Right renal cortex interstitium (tissue), 3 donors: Measurements from ENCODE around the gene DGKI. TPM values are rescaled to one million over a fixed set of nuclear protein-coding genes. Genes with fewer than 3 reads are reported as not detected.
A peak's percentile ranks its signal among the peaks of the same experiment; 100 is the strongest.
"Not testable (repeated sequence)": the region's sequence is repeated elsewhere in the genome, so short reads cannot be mapped to it uniquely, and the experiment has no call there.

ENCODE experiments used
- DNase-seq, 3 donors: peaks; one replicate each; pipeline ENCODE4 v3.0.0-alpha.2; 2013; ENCODE audit warnings: low read depth in 3 of 3, low spot score in 2 of 3
- polyA plus RNA-seq, 3 donors: library from polyadenylated mRNA; unstranded; fragments of 120-200 nt; gene quantifications; one replicate each; pipeline ENCODE4 v1.2.1, GENCODE V29; 2013; ENCODE audit not compliant: insufficient read length in 3 of 3

DGKI gene
- polyA plus RNA-seq, 3 donors: 1.4 to 1.9 (median 1.8) TPM

- DNase-seq: no peak
Measured at GRCh38 chr7:137836541-137836940, 10.2 kb downstream of the DGKI start.

DNA sequence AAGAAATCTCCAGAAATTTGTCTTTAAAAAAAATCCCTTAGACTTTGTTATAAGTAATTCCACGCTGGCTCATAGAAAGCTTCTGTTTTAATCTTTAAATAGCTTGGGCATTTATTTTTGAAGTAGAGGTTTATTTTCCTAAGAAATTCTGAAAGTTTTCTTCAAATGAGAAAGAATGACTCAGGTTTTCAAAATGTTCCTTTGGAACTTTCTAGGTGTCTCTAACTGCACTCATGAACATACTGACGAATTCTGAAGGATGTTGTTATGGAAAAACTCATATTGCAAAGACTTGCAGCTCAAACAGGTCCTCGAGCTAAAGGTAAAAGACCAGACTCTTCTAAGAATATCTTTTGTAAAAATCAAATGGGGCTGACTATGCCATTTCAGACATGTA is 10.7 kb downstream of the DGKI start:
- DNase-seq: no peak

GRCh38 chr7:137835486-137836112 is 11.2 kb downstream of the DGKI start:
- no peak for DNase-seq

DNA sequence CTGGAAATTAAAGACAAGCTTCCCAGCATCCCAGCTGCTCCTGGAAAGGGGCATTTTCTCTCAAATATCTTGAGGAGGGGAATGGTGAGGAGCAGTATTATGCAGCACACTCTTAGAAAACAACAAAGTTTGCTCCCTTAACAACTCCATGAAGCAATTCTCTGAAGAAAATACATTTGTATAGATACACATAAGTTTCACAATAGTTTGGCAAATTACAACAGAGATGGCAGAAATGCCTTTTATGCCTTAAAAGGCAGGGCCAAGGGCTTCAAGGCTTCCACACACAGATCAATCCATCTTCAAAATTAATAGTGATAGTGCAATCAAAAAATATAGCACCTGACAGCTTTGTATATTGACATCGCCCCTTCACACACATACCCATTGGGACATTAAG is 12.2 kb downstream of the DGKI start:
- DNase-seq: no peak

DNA sequence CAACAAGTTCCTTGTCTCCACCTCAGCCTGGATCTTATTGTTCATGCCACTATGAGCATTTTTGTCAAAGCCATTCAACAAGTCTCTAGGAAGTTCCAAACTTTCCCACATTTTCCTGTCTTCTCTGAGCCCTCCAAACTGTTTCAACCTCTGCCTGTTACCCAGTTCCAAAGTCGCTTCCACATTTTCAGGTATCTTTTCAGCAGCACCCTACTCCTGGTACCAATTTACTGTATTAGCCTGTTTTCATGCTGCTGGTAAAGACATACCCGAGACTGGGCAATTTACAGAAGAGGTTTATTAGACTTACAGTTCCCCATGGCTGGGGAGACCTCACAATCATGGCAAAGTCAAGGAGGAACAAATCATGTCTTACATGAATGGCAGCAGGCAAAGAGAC is 13.8 kb downstream of the DGKI start:
- not testable (repeated sequence) for DNase-seq

DNA sequence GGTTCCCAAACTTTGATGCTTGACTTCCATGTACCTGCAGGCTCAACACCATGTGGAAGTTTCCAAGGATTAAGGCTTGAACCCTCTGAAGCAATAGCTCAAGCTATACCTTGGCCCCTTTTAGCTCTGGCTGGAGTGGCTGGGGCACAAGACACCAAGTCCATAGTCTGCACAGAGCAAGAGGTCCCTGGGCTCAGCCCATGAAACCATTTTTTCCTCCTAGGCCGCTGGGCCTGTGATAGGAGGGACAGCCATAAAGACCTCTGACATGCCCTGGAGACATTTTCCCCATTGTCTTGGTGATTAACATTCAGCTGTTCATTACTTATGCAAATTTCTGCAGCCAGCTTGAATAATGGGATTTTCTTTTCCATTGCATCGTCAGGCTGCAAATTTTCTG is 14.4 kb downstream of the DGKI start:
- DNase-seq: no peak

GRCh38 chr7:137831555-137831954 is 15.2 kb downstream of the DGKI start:
- not testable (repeated sequence) for DNase-seq

DNA sequence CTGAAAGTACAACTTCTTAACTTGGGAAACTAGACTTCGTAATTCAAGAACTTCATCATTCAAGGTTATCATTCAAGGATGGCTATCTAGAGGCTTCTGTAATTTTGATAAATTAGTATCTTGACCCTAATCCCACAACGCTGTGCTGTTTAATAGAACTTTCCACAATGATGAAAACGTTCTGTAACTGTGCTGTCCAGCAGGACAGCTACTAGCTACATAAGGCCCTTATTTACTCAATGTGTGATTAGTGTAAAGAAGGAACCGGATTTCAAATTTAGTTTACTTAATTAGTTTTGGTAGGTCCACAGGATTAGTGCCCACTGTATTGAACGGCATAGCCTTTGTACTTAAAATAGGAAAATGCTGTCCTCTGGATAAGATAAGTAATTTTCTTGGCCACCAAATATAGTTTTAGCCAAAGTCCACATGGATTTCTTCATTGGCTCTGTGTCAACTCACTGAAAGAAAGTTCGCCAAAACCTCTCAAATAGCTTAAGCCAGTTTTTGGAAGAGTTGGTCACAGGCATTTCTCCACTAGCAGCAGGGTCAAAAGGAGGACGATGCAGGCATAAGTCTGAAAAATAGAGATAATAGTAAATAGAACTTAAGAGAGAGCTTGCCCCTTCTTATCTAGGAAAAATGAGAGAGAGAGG is 17.3 kb downstream of the DGKI start:
- no peak for DNase-seq

DNA sequence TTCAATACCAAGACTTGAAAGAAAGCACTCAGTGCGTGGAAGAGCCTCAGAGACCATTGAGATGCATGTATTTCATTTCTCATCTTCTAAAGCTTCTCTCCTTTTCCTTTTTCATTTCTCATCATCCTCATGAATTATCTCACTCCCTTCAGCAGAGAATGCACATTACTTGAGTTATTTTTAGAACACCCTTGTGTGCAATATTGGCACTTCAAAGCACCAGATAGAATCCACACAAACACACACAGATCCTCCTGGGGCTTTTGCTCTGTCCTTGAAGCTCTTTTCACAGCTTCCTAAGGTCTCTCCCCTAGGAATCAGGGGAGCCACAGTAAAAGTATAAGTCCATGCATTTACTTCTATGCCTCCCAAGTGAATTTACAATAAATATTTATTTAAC is 18.3 kb downstream of the DGKI start:
- DNase-seq: no peak

DNA sequence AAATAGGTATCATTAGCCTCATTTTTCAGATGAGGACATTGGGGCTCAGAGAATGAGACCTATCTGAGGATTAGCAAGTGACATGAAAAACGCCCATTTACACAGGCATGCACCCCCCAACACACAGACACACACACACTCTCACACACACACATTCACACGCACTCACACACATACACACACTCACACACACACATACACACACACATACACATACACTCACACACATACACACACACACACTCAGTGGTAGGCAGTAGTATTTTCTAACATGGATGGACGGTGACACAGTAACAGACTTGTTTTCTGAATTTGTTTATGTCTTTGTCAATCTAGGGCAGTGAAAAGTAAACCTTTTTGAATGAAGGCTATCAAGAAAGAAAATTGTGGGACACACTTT is 21.3 kb downstream of the DGKI start:
- no peak for DNase-seq

GRCh38 chr7:137820677-137821420 is 25.9 kb downstream of the DGKI start:
- DNase-seq: peak in 1 of 3 donors; percentile 16

- DNase-seq: no peak
Measured at GRCh38 chr7:137820156-137820555, 26.6 kb downstream of the DGKI start.

DNA sequence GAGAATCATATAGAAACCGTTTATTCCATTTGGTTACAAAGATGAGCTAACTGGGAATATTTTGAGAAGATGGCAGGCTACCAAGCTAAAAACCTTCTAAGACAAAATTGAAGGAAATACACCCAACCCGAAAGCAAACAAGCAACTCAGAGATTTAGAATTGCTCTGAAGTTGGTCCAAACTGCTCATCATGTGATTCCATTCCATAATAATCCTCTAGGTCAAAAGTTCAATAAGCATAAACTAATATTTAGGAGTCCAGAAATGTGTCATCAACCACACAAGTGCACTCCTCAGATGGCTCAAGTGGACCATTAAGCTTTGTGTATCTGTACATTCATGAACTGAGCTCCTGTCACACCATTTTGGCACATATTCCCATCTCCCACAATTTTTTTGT is 28.7 kb downstream of the DGKI start:
- DNase-seq: no peak

- no peak for DNase-seq
Measured at GRCh38 chr7:137816696-137817320, 30.0 kb downstream of the DGKI start.

GRCh38 chr7:137813541-137813940 is 33.2 kb downstream of the DGKI start:
- no peak for DNase-seq

- no peak for DNase-seq
Measured at GRCh38 chr7:137810248-137810647, 36.5 kb downstream of the DGKI start.

DNA sequence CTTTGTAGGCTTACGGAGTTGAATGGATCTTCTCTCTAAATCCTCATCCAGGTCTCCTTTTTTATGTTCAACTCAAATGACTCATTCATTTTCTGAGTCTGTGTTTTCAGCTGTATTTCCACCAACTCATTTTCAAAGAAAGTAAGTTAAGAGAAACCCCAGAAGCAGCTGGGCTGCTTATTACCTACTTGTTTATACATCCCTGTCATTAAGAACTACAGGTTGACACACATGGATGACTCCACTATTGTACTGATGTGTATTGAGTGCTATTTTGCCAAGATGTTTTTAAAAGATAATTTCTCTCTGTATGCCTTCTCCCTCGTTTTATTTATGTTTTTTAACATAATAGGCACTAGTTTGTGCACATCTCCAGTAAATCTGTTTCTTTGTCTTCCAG is 41.9 kb downstream of the DGKI start:
- DNase-seq: no peak

DNA sequence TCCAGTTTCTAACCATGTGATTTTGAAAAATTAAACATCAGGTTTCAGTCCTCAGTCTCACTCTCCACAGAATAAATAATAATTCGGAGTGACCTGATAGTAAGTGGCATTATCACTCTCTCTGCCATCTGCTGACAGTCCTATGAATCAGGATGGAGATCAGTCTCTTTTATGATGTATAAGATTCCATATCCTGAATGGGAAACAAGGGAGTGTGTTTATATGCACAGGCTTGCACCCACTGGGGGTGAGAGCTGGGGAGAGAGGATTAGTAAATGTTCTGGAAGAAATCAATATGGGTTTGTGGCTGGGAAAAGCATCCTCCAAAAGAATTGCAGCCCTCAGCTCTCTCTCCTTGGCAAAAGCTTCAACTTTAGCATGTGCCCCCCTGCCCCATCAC is 45.3 kb downstream of the DGKI start:
- no peak for DNase-seq

- DNase-seq: no peak
Measured at GRCh38 chr7:137801003-137801402, 45.8 kb downstream of the DGKI start.

- DNase-seq: no peak
Measured at GRCh38 chr7:137798073-137798763, 48.6 kb downstream of the DGKI start.

GRCh38 chr7:137795211-137795610 is 51.6 kb downstream of the DGKI start:
- no peak for DNase-seq
